GM21619 (cell line): ENCODE results near the gene NRSN2.
"Not testable (repeated sequence)": the region's sequence is repeated elsewhere in the genome, so short reads cannot be mapped to it uniquely, and the experiment has no call there.

Experiments used
- ATAC-seq: cut with Tn5 transposase; IDR thresholded peaks from one replicate; pipeline ENCODE4 v1.9.1; 2021; ENCODE audit not compliant: unreplicated experiment

NRSN2 gene

GRCh38 chr20:325045-325888 lies 21.6 kb upstream of the NRSN2 start, which contains the start of gene SOX12:
SOX12 (plus strand) TSS chr20:325552; CDS start chr20:325925, 373 bp downstream.
- ATAC-seq = peak; percentile 69

DNA sequence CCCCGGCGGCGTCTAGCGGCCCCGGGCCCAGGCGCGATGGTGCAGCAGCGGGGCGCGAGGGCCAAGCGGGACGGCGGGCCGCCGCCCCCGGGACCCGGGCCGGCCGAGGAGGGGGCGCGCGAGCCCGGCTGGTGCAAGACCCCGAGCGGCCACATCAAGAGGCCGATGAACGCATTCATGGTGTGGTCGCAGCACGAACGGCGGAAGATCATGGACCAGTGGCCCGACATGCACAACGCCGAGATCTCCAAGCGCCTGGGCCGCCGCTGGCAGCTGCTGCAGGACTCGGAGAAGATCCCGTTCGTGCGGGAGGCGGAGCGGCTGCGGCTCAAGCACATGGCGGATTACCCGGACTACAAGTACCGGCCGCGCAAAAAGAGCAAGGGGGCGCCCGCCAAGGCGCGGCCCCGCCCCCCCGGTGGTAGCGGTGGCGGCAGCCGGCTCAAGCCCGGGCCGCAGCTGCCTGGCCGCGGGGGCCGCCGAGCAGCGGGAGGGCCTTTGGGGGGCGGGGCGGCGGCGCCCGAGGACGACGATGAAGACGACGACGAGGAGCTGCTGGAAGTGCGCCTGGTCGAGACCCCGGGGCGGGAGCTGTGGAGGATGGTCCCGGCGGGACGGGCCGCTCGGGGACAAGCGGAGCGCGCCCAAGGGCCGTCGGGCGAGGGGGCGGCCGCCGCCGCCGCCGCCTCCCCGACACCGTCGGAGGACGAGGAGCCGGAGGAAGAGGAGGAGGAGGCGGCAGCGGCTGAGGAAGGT lies 20.8 kb upstream of the NRSN2 start:
- peak; percentile 5 for ATAC-seq

GRCh38 chr20:326645-327185 lies 20.2 kb upstream of the NRSN2 start:
- ATAC-seq = no peak

DNA sequence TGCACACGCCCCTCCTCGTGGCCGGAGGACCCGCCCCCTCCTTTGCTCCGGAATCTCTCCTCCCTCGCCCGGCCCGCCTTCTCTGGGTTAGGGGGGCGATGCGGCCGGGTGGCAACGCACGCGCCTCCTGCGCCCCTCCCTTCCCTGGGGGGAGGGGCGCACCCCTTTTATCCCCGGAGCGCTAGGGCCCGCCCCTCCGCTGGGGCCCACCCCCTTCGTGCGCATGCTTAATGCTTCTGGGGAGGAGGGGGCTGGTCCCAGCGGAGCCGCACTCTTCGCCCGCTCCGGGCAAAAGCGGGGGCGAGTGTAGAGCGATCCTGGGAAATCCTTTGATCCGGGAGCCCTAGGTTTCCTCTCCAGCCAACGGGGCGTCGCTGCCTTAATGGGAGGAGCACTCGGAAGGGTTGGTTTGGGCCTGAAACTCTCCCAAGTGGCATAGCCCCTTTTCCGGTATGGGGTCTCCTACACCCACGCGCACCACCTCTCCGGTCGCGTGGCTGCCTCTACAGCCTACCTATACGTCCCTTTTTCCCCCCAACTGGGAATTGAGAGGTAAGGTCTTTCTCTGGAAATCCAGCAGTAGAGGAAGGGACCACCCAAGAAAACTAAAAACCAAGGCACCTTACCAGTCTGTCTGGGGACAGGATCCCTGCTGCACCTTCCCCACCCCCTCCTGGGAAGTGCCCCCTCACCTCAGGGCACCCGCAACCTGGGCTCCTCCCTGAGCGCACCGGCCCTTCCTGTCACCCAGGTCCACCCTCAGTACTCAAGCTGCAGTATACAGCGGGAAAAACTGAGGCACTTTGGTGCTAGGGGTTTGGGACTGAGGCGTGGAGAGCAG lies 19.5 kb upstream of the NRSN2 start:
- ATAC-seq = no peak

DNA sequence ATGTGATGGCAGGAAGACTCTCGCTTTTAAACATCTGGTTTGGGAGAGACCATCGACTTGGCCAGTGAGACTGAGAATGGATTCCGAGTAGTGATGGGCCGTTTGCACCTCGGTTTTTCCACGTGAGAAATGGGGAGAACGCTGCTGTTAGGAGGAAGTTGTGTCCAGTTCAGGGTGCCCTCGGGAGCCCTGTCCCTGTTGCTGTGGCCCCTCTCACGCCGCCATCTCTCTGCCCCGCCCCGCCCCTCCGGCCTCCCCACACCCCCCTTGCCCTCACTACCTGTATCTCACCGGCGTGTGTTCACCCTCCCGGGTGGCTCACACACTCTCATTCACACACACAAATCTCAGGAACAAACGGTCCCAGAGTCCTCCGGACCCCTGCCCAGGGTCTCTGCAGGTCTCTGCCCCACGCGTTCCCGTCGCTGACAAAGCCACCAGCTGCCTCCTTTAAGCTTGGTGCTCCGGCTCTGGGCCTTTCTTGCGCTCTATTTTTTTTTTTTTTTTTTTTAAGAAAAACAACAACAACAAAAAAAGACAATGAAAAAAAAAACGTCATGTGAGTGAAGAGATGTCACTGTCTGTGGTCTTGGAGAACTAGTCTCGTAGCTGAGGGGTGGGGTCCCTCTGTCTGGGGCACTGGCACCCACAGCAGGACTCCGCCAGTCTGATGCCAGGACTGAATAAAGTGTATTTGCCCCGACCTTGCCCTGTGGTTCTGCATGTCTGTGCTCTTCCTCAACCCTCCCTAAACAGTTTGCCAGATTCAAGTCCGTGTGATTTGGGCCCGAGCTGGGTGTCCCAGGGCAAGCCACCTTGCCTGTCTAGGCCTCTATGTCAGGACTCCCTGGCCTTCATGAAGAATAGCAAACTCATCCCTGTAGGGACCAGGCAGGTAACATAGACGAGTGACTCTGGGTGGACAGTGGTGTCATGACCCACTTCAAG lies 18.6 kb upstream of the NRSN2 start:
- ATAC-seq = no peak

DNA sequence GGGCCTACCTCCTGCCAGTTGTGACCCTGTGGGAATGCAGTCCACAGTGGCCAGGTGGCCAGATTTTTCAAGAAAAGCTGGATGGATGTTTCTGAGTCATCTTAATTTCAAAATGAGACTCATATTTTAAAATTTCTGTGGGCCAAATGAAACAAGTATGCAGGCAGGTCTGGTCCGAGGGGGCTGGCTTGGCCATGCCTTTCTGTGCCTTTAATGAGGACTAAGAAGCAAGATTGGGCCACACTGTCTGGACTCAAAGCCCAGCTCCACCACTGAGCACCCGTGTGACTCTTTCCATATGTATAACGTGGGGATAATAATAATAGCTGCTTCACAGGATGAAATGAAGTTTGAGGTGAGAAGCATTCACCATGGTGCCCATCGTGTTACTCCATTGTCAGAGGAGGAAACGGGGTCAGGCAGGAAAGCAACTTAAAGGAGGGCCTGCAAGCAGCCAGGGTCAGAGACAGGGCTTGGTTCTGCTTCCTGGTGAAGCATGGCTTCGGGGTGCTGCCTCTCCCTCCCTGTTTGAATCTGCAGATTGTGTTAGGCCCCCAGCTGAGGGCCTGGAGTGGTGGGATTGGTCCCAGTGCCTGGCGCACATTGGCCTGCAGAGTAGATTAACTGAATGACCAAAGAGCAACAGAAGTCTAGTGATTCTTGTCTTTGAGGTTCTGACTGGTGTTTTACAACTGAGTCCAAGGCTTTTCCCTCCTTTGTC lies 17.8 kb upstream of the NRSN2 start:
- ATAC-seq = no peak

DNA sequence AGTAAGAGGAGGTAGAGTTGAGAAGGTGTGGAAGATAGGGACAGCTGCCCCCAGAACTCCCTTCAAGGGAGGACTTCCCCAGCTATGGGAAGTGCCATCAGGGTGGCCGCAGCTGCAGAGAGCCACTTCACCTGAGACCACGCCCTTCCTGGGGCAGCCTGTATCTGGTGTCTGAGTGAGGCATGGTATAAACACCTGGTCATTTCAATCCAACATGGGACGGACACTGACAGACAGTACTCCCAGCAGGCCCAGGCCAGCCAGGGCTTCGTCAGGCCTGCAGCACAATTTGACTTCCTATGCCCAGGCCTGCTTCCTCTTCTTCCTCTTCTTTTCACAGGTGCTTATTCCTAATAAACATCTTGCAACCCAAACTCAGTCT lies 17.1 kb upstream of the NRSN2 start:
- no peak for ATAC-seq

DNA sequence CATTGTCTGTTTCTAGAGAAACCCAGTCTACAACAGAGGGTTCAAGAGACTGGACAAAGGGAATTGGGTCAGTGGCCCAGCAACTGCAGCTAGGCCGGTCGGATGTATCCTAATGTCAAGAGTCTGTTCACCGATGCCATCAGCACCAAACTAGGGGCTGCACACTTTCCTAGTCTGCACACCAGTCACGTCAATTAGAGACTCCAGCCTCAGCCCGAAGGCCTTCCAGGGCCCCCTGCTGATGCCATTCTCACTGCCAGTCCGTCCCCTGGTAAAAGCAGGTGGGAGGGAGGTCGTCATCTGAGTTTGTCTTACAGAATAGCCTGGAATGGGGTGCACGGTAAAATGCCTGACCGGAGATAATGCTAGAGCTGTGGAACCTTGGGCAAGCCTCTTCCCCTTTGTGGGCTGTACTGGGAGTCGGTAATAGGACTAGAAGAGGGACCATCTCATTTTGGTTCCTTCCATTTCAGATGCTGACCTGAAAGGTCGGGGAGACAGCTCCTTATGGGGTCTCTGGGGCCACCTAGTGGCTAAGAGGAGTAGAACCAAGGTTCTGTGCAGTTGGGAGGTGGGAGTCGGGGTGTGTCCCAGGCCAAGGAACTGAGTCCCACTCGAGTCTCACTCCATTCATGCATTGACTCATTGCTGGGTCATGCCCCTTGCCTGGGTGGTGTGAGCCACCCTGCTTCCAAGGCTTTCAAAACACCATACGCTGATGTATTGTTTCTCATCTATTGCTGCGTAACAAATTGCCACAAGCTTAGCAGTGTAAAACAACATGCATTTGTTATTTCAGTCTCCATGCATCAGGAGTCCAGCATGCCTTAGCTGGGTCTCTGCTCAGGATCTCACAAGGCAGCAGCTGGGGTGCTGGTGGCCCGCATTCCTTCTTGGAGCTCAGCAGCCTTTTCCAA lies 16.4 kb upstream of the NRSN2 start:
- ATAC-seq = no peak

- no peak for ATAC-seq
Measured at GRCh38 chr20:334578-334977, 12.3 kb upstream of the NRSN2 start.

DNA sequence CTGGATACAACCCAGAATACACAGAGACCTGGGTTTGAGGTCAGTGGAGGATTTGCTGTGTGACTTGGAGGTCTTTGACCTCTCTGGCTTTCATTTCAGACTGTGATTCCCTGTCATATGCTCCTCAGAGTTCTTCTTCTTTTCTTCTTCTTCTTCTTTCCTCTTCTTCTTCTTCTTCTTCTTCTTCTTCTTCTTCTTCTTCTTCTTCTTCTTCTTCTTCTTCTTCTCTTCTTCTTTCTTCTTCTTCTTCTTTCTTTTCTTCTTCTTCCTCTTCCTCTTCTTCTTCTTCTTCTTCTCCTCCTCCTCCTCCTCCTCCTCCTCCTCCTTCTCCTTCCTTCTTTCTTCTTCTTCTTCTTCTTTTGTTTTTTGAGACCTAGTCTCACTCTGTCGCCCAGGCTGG lies 10.9 kb upstream of the NRSN2 start:
- ATAC-seq = not testable (repeated sequence)

DNA sequence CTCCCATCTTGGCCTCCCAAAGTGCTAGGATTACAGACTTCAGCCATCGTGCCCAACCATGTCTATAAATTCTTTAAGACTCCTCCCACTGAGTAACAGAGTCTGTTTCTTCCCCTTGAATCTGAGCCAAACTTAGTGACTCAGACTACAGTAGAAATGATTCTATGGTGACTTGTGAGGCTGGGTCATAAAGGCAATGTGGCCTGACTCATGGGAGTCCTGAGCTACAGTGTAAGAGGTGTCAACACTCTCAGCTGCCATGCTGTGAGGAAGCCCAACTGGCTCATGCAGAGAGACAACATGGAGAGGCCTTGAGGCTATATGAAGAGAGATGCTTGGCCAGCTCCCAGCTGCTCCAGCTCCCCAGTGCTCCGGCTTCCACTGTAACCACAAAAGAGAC lies 5.2 kb upstream of the NRSN2 start:
- no peak for ATAC-seq

GRCh38 chr20:343107-343506 lies 3.8 kb upstream of the NRSN2 start:
- no peak for ATAC-seq

- no peak for ATAC-seq
Measured at GRCh38 chr20:346033-346639, 775 bp upstream of the NRSN2 start.

GRCh38 chr20:347317-347639 lies 367 bp downstream of the NRSN2 start:
- ATAC-seq = peak; percentile 1

DNA sequence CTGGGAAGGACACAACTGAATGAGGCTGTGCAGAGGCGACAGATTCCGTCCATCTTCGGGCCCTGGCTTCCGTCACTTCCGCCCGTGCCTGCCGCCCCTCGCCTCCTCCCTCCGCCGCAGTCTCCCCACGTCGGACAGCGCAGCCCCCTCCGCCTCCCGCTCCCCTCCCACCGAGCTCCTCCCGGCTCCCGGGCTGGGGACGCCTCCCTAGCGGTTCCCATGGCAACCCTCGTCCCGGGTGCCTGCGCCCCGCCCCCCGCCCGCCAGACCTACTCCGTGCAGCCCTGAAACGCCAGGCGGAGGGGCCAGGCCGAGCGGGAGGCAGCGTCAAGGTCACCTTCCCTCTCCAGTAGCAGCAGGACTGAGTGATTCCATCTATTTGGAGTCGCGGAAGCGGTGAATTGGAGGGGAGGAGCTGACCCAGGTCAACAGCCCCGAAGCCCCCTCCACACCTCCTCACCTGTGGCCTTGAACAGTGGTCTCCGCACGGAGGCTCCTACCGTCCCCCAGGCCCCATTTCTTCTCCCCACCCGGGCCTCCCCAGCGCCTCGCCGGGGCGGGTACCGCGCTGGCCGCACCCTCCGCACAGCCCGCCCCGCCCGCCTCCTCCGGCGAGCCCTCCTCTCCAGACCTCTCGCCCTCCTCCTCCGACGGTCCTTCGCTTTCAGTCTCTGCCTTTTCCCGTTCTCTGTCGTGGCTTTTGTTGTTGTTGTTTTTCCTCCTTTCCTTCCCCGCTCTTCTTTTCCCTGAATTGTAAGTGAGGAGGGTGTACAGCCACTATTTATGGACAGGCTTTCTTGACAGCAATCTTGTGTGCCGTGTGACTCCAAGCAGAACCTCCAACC lies 951 bp downstream of the NRSN2 start:
- ATAC-seq = peak; percentile 67

GRCh38 chr20:348972-349841 lies 2.3 kb downstream of the NRSN2 start:
- ATAC-seq = no peak
